WTC11 (cell line): ENCODE data around the gene PHF12. TPM values are rescaled to one million over a fixed set of nuclear protein-coding genes. Genes with fewer than 3 reads are reported as not detected.

Source experiments
- ATAC-seq: fragments of 200-7000 bp; cut with Tn5 transposase; 2 replicates; pipeline ENCODE4 v1.10.0; 2021; ENCODE audit warnings: mild to moderate bottlenecking, moderate library complexity
- CTCF ChIA-PET: fragments of 300-600 bp; sonication (Branson Sonifier 250); formaldehyde crosslinking; loops from one replicate; lab custom pipeline; 2021; ENCODE audit warnings: antibody characterized with exemption; lab: Charles Lee
- POLR2A ChIA-PET: fragments of 350-600 bp; sonication (Branson Sonifier 250); formaldehyde crosslinking; loops from one replicate; lab custom pipeline; 2021; ENCODE audit warnings: antibody characterized with exemption; lab: Charles Lee
- DNase-seq: peaks from one replicate; pipeline ENCODE4 v3.0.0; 2021; ENCODE audit warnings: low spot score
- H3K27ac Mint-ChIP-seq: 2 replicates; pipeline ENCODE4 v1.8.0; 2021; ENCODE audit warnings: mixed read lengths
- H3K27me3 Mint-ChIP-seq: 2 replicates; pipeline ENCODE4 v1.8.0; 2021; ENCODE audit warnings: low read depth, mild to moderate bottlenecking, moderate library complexity, mixed read lengths
- H3K36me3 Mint-ChIP-seq: 2 replicates; pipeline ENCODE4 v1.8.0; 2021; ENCODE audit warnings: mixed read lengths
- H3K4me1 Mint-ChIP-seq: 2 replicates; pipeline ENCODE4 v1.8.0; 2022; ENCODE audit warnings: mixed read lengths
- H3K4me3 Mint-ChIP-seq: 2 replicates; pipeline ENCODE4 v1.8.0; 2021; ENCODE audit warnings: mild to moderate bottlenecking, moderate library complexity, mixed read lengths
- H3K9me3 Mint-ChIP-seq: 2 replicates; pipeline ENCODE4 v1.8.0; 2021; ENCODE audit warnings: mixed read lengths
- ARID4B ChIP-seq: sonication (generic); formaldehyde crosslinking; IDR thresholded peaks from 2 replicates; pipeline ENCODE4 v1.8.0; 2023; ENCODE audit warnings: missing genetic modification reagents, mild to moderate bottlenecking, borderline replicate concordance
- ATF1 ChIP-seq: sonication (generic); formaldehyde crosslinking; IDR thresholded peaks from 2 replicates; pipeline ENCODE4 v1.8.1; 2023; ENCODE audit warnings: mild to moderate bottlenecking, moderate library complexity, missing genetic modification reagents
- CBFB ChIP-seq: sonication (generic); formaldehyde crosslinking; IDR thresholded peaks from 2 replicates; pipeline ENCODE4 v1.8.1; 2022; ENCODE audit warnings: mild to moderate bottlenecking, low read depth, missing genetic modification reagents
- CDX4 ChIP-seq: fragments of 250-450 bp; sonication (Bioruptor Pico); IDR thresholded peaks from 2 replicates; pipeline ENCODE4 v1.9.0; 2021; ENCODE audit warnings: moderate library complexity, mild to moderate bottlenecking, inconsistent platforms, borderline replicate concordance
- EMX1 ChIP-seq: fragments of 250-450 bp; sonication (Bioruptor Pico); IDR thresholded peaks from 2 replicates; pipeline ENCODE4 v1.8.0; 2021; ENCODE audit warnings: mild to moderate bottlenecking
- GABPB1 ChIP-seq: sonication (generic); formaldehyde crosslinking; IDR thresholded peaks from 2 replicates; pipeline ENCODE4 v1.8.1; 2023; ENCODE audit warnings: mild to moderate bottlenecking, missing genetic modification reagents
- GTF2I ChIP-seq: fragments of 250-450 bp; sonication (Bioruptor Pico); conservative IDR thresholded peaks from 2 replicates; pipeline ENCODE4 v1.4.0; 2021; ENCODE audit warnings: mild to moderate bottlenecking
- HMGXB4 ChIP-seq: sonication (generic); formaldehyde crosslinking; IDR thresholded peaks from 2 replicates; pipeline ENCODE4 v1.8.1; 2023; ENCODE audit warnings: mild to moderate bottlenecking, moderate library complexity, missing genetic modification reagents
- MYBL2 ChIP-seq: sonication (generic); formaldehyde crosslinking; IDR thresholded peaks from 2 replicates; pipeline ENCODE4 v1.8.1; 2023; ENCODE audit warnings: mild to moderate bottlenecking, moderate library complexity, missing genetic modification reagents
- NR1H2 ChIP-seq: sonication (generic); formaldehyde crosslinking; IDR thresholded peaks from 2 replicates; pipeline ENCODE4 v1.9.0; 2021; ENCODE audit warnings: mild to moderate bottlenecking, moderate library complexity, missing genetic modification reagents
- SOX15 ChIP-seq: fragments of 250-450 bp; sonication (Bioruptor Pico); IDR thresholded peaks from 2 replicates; pipeline ENCODE4 v1.9.0; 2021; ENCODE audit warnings: mild to moderate bottlenecking
- SP1 ChIP-seq: sonication (generic); formaldehyde crosslinking; conservative IDR thresholded peaks from 2 replicates; pipeline ENCODE4 v1.8.1; 2022; ENCODE audit warnings: missing genetic modification reagents
- TEAD1 ChIP-seq: sonication (generic); formaldehyde crosslinking; IDR thresholded peaks from 2 replicates; pipeline ENCODE4 v1.8.0; 2022; ENCODE audit warnings: mild to moderate bottlenecking, missing genetic modification reagents
- TEAD4 ChIP-seq: sonication (generic); formaldehyde crosslinking; IDR thresholded peaks from 2 replicates; pipeline ENCODE4 v1.8.0; 2022; ENCODE audit warnings: mild to moderate bottlenecking, missing genetic modification reagents
- USF1 ChIP-seq: sonication (generic); formaldehyde crosslinking; IDR thresholded peaks from 2 replicates; pipeline ENCODE4 v1.8.0; 2022; ENCODE audit warnings: mild to moderate bottlenecking, missing genetic modification reagents
- ZNF121 ChIP-seq: sonication (generic); formaldehyde crosslinking; IDR thresholded peaks from 2 replicates; pipeline ENCODE4 v1.8.0; 2023; ENCODE audit warnings: missing genetic modification reagents
- ZNF138 ChIP-seq: sonication (generic); formaldehyde crosslinking; conservative IDR thresholded peaks from 2 replicates; pipeline ENCODE4 v1.8.1; 2022; ENCODE audit warnings: mild to moderate bottlenecking, moderate library complexity, missing genetic modification reagents
- ZNF219 ChIP-seq: sonication (generic); formaldehyde crosslinking; IDR thresholded peaks from 2 replicates; pipeline ENCODE4 v1.8.0; 2023; ENCODE audit warnings: missing genetic modification reagents, mild to moderate bottlenecking, borderline replicate concordance
- ZNF671 ChIP-seq: fragments of 250-450 bp; sonication (Bioruptor Pico); IDR thresholded peaks from 2 replicates; pipeline ENCODE4 v1.8.0; 2021; ENCODE audit warnings: mild to moderate bottlenecking
- total RNA-seq: library from RNA; stranded (reverse); gene quantifications from 3 replicates; pipeline ENCODE4 v1.2.3, GENCODE V29; 2021
- TF ChIP-seq, protein P1 (sequence below): sonication (generic); formaldehyde crosslinking; IDR thresholded peaks from 2 replicates; pipeline ENCODE4 v1.8.0; 2023; ENCODE audit warnings: missing genetic modification reagents
- TF ChIP-seq, protein P2 (sequence below): sonication (generic); formaldehyde crosslinking; conservative IDR thresholded peaks from 2 replicates; pipeline ENCODE4 v1.8.1; 2022; ENCODE audit warnings: mild to moderate bottlenecking, missing genetic modification reagents
- TF ChIP-seq, protein P3 (sequence below): sonication (generic); formaldehyde crosslinking; IDR thresholded peaks from 2 replicates; pipeline ENCODE4 v1.8.1; 2022; ENCODE audit warnings: mild to moderate bottlenecking, moderate library complexity, missing genetic modification reagents

The PHF12 gene
- total RNA-seq, 1 experiment from 2014 or later: 69.8 TPM

DNA sequence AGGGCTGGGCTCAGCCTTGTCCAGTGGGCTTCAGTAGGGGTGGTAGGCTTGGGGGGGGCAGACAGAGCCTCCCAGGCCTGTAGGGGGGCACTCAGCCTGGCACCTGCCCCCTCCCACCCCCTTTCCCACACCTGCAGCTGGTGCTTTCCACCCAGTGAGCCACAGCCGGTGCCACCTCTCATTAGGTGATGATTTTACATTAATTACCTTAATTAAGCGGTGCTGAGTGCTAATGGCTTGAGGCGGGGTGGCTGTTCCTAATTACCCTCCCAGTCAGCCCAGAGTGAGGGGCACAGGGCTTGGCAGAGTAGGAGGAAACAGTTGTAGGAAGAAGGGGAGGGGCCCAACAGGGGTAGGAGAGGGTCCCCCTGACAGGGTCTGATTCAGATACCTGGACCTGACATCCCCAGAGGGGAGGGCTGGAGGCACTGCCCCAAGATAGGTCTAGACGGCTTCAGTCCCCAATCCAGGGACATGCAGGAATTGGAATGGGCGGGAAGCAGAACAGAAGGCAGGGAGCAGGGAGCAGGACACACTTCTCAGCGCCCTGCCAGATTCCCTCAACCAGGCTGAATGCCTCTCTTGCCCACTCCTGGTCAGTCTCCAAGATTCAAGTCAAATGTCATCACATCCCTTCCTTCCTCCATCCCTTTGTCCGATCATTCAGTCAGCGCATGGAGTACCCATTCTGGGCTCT is 26.5 kb upstream of the PHF12 start (continued):
- no peak for TF ChIP-seq ZNF138 (CRISPR knock-in tag)
- no peak for TF ChIP-seq GTF2I (CRISPR knock-in tag)
- no peak for TF ChIP-seq TEAD4 (CRISPR knock-in tag)
- no peak for TF ChIP-seq CBFB (CRISPR knock-in tag)
- TF ChIP-seq TEAD1: no peak

DNA sequence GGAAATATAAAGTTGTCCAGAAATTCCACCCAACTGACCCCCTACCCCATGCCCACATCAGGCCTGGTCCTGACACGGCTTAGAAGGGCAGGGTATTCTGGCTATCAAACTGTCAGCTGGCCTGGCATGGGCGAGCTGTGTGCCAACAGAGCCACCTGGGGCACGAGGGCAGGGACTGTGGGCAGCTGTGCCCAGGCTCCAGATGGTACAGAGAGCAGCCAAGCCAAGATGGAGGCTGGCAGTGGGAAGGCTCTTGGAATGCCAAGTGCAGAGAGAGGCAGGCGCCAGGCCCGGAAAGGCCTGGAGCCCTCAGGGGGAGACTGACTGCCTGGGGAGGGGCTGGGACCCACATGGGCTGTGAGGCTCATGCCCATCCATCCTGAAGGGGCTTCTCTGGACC is 24.3 kb upstream of the PHF12 start:
- no peak overlapping the region for H3K4me3 Mint-ChIP-seq
- H3K36me3 Mint-ChIP-seq: no peaks in the 10 kb centered on the region
- DNase-seq (no peak), ATAC-seq (no peak)
- H3K9me3 Mint-ChIP-seq: no peaks in the 10 kb centered on the region
- TF ChIP-seq SP1 (CRISPR knock-in tag): no peak
- TF ChIP-seq EMX1 (CRISPR knock-in tag): no peak
- TF ChIP-seq, protein P1, sequence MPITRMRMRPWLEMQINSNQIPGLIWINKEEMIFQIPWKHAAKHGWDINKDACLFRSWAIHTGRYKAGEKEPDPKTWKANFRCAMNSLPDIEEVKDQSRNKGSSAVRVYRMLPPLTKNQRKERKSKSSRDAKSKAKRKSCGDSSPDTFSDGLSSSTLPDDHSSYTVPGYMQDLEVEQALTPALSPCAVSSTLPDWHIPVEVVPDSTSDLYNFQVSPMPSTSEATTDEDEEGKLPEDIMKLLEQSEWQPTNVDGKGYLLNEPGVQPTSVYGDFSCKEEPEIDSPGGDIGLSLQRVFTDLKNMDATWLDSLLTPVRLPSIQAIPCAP (CRISPR knock-in tag): no peak
- no peak for TF ChIP-seq TEAD4 (CRISPR knock-in tag)
- TF ChIP-seq ZNF121 (CRISPR knock-in tag): no peak
- TF ChIP-seq ZNF138 (CRISPR knock-in tag): no peak
- no peak for TF ChIP-seq USF1 (CRISPR knock-in tag)
- TF ChIP-seq NR1H2: no peak
- no peak for TF ChIP-seq CDX4 (CRISPR knock-in tag)
- no peak for TF ChIP-seq ATF1 (CRISPR knock-in tag)
- no peak for TF ChIP-seq GABPB1 (CRISPR knock-in tag)
- TF ChIP-seq ZNF671 (CRISPR knock-in tag): no peak
- TF ChIP-seq ZNF219: no peak
- no peak for TF ChIP-seq MYBL2 (CRISPR knock-in tag)
- no peak for TF ChIP-seq SOX15 (CRISPR knock-in tag)
- H3K4me1 Mint-ChIP-seq: peaks cover 11% of the 10 kb centered on the region
- H3K27me3 Mint-ChIP-seq: peaks cover 15% of the 10 kb centered on the region
- no peak overlapping the region for H3K27ac Mint-ChIP-seq
- CTCF ChIA-PET: no interaction called here
- POLR2A ChIA-PET: no interaction called here

DNA sequence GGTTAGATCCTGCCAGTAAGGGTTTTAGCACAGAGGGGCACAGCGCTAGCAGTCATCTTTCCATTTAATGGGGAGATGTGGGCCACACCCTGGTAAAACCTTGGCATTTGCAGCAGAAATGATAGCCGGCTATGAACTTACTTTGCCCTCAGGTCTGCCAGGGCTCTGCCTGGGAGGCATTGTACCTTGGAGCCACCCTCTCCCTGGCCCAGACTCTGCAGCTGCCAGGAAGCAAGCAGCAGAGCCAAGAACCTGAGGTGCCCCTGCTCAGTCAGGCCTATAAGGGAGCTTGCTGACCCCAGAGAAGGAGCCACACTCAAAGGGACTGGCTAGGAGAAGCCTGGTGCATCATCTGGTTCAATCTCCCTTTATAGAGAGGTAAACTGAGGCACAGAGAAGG is 23.7 kb upstream of the PHF12 start:
- H3K9me3 Mint-ChIP-seq: no peaks in the 10 kb centered on the region
- H3K27me3 Mint-ChIP-seq: peaks cover 14% of the 10 kb centered on the region
- ATAC-seq: no peak
- ChIA-PET CTCF (interaction anchor here (1.0 kb wide), 1 partner anchor 22 kb away, joined by 3 read pairs; no protein-coding TSS in a partner anchor), POLR2A (no interaction called here)
- no peak for DNase-seq
- H3K27ac Mint-ChIP-seq: no peak overlapping the region
- no peaks in the 10 kb centered on the region for H3K36me3 Mint-ChIP-seq
- H3K4me3 Mint-ChIP-seq: no peak overlapping the region
- peaks cover 17% of the 10 kb centered on the region for H3K4me1 Mint-ChIP-seq
- TF ChIP-seq, protein P2, sequence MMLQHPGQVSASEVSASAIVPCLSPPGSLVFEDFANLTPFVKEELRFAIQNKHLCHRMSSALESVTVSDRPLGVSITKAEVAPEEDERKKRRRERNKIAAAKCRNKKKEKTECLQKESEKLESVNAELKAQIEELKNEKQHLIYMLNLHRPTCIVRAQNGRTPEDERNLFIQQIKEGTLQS (CRISPR knock-in tag): no peak
- TF ChIP-seq ARID4B (no peak), HMGXB4 (no peak)
- TF ChIP-seq, protein P3, sequence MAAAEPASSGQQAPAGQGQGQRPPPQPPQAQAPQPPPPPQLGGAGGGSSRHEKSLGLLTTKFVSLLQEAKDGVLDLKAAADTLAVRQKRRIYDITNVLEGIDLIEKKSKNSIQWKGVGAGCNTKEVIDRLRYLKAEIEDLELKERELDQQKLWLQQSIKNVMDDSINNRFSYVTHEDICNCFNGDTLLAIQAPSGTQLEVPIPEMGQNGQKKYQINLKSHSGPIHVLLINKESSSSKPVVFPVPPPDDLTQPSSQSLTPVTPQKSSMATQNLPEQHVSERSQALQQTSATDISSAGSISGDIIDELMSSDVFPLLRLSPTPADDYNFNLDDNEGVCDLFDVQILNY (CRISPR knock-in tag): no peak
